ENCODE measurements around the gene RAP1A.

The RAP1A gene

DNA sequence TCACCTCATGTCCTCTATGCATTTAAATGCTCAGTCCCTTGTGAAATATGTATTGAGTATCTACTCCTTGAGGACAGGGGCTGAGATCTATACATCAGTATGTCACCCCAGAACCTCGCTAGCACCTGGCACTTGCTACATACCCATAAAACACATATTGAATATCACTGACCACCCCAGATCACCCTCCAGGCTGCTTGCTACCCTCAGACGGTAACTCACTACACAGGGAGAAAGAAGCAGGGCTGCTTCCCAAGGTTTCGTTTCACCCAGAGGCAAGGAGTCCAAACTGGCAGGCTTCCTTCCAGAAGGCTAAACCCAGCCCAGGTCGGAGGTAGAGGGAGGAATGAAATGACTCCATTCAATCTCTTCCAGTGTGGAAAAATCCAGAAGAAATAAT lies 111.1 kb downstream of the RAP1A start:
- Histone ChIP-seq H3K4me2 (ENCODE audit: low read depth, low read length, poor library complexity, severe bottlenecking) (no peak overlapping the region), H3K9me3 (ENCODE audit: insufficient read depth, low read depth, low read length) (no peaks in the 10 kb centered on the region), H3K79me2 (ENCODE audit: insufficient read depth, low read length) (no peaks in the 10 kb centered on the region), H4K20me1 (ENCODE audit: insufficient read depth, low read length, poor library complexity, severe bottlenecking) (no peaks in the 10 kb centered on the region), H2AFZ (ENCODE audit: low read length) (no peak overlapping the region), H3K36me3 (ENCODE audit: insufficient read depth, low read length) (no peaks in the 10 kb centered on the region), H3K9ac (ENCODE audit: low read depth, low read length, poor library complexity, severe bottlenecking) (no peak overlapping the region), H3K4me3 (ENCODE audit: low read length, poor library complexity, severe bottlenecking) (no peak overlapping the region), H3K27me3 (ENCODE audit: insufficient read depth, low read length, poor library complexity, severe bottlenecking) (no peaks in the 10 kb centered on the region), H3K9me2 (replicated peaks; ENCODE audit: low read depth, low read length) (no peaks in the 10 kb centered on the region), H3F3A (ENCODE audit: low read depth) (no peaks in the 10 kb centered on the region), H3K4me1 (ENCODE audit: insufficient read depth, low read length, poor library complexity, severe bottlenecking) (no peaks in the 10 kb centered on the region)
- TF ChIP-seq, protein P1, sequence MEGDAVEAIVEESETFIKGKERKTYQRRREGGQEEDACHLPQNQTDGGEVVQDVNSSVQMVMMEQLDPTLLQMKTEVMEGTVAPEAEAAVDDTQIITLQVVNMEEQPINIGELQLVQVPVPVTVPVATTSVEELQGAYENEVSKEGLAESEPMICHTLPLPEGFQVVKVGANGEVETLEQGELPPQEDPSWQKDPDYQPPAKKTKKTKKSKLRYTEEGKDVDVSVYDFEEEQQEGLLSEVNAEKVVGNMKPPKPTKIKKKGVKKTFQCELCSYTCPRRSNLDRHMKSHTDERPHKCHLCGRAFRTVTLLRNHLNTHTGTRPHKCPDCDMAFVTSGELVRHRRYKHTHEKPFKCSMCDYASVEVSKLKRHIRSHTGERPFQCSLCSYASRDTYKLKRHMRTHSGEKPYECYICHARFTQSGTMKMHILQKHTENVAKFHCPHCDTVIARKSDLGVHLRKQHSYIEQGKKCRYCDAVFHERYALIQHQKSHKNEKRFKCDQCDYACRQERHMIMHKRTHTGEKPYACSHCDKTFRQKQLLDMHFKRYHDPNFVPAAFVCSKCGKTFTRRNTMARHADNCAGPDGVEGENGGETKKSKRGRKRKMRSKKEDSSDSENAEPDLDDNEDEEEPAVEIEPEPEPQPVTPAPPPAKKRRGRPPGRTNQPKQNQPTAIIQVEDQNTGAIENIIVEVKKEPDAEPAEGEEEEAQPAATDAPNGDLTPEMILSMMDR (conservative IDR thresholded peaks at IDR 0.05; ENCODE audit: low read length), result no peak
- no peak for TF ChIP-seq EZH2phosphoT487 (IDR thresholded peaks at IDR 0.05; ENCODE audit: borderline replicate concordance)

DNA sequence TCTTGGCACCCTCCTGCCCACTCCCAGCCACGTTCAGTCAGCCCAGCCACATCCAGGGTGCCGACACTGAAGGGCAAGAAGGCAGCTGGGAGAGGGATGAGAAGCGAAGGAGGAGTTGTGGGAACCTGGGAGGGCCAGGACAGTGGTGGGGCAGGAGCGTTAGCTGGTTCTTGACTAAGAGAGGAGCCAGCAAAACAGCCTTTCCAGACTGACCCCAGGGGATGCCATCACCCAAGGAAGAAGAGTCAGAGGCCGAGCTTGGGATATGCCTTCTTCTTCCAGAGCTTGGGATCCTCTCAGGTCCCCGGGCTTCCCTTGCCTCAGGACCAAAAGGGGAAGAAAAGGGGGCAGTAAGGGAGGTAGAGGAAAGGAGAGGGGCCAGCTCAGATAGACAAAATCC lies 112.4 kb downstream of the RAP1A start:
- H3K4me1 ChIP-seq (ENCODE audit: insufficient read depth, low read length, poor library complexity, severe bottlenecking), result peaks cover 3% of the 10 kb centered on the region
- no peaks in the 10 kb centered on the region for H3K9me3 ChIP-seq (ENCODE audit: insufficient read depth, low read depth, low read length)

DNA sequence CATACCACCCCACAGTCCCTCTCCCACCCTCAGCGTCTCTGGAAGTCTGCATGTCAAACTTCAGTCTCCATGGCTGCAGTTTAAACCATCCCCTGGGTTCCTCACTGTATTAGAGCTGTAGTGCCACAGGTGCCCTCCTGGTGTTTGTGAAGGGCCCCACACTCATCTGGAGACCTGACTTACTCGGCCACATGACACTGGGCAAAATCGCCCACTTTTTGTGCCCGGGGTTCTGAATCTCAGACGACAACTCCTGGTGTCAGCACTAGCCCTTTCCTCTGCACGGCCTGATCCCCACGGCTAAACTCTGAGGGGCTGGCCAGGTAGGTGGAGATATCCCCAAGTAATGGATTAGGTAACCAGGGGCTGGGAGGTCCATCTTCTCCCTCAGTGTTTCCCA lies 113.1 kb downstream of the RAP1A start:
- TF ChIP-seq EZH2phosphoT487 (IDR thresholded peaks at IDR 0.05; ENCODE audit: borderline replicate concordance), result no peak
- TF ChIP-seq, protein P1 (conservative IDR thresholded peaks at IDR 0.05; ENCODE audit: low read length), result no peak
- H2AFZ ChIP-seq (ENCODE audit: low read length), result no peak overlapping the region
- peaks cover 11% of the 10 kb centered on the region for H3K4me1 ChIP-seq (ENCODE audit: insufficient read depth, low read length, poor library complexity, severe bottlenecking)
- no peak overlapping the region for H3K4me3 ChIP-seq (ENCODE audit: low read length, poor library complexity, severe bottlenecking)
- H3K9me2 ChIP-seq (replicated peaks; ENCODE audit: low read depth, low read length), result no peaks in the 10 kb centered on the region
- H3F3A ChIP-seq (ENCODE audit: low read depth), result no peaks in the 10 kb centered on the region
- no peaks in the 10 kb centered on the region for H3K79me2 ChIP-seq (ENCODE audit: insufficient read depth, low read length)
- no peaks in the 10 kb centered on the region for H4K20me1 ChIP-seq (ENCODE audit: insufficient read depth, low read length, poor library complexity, severe bottlenecking)
- no peak overlapping the region for H3K9ac ChIP-seq (ENCODE audit: low read depth, low read length, poor library complexity, severe bottlenecking)
- H3K4me2 ChIP-seq (ENCODE audit: low read depth, low read length, poor library complexity, severe bottlenecking), result no peak overlapping the region
- H3K27me3 ChIP-seq (ENCODE audit: insufficient read depth, low read length, poor library complexity, severe bottlenecking), result no peaks in the 10 kb centered on the region
- H3K36me3 ChIP-seq (ENCODE audit: insufficient read depth, low read length), result no peaks in the 10 kb centered on the region
- no peaks in the 10 kb centered on the region for H3K9me3 ChIP-seq (ENCODE audit: insufficient read depth, low read depth, low read length)

More for the DNA sequence above, 112.4 kb downstream of the RAP1A start:
- H3K36me3 ChIP-seq (ENCODE audit: insufficient read depth, low read length), result no peaks in the 10 kb centered on the region
- H2AFZ ChIP-seq (ENCODE audit: low read length), result no peak overlapping the region
- H3K9ac ChIP-seq (ENCODE audit: low read depth, low read length, poor library complexity, severe bottlenecking), result no peak overlapping the region
- H3K9me2 ChIP-seq (replicated peaks; ENCODE audit: low read depth, low read length), result no peaks in the 10 kb centered on the region
- H3K4me3 ChIP-seq (ENCODE audit: low read length, poor library complexity, severe bottlenecking), result no peak overlapping the region
- H3K27me3 ChIP-seq (ENCODE audit: insufficient read depth, low read length, poor library complexity, severe bottlenecking), result no peaks in the 10 kb centered on the region
- H3K79me2 ChIP-seq (ENCODE audit: insufficient read depth, low read length), result no peaks in the 10 kb centered on the region
- H3F3A ChIP-seq (ENCODE audit: low read depth), result no peaks in the 10 kb centered on the region
- no peaks in the 10 kb centered on the region for H4K20me1 ChIP-seq (ENCODE audit: insufficient read depth, low read length, poor library complexity, severe bottlenecking)
- TF ChIP-seq, protein P1 (conservative IDR thresholded peaks at IDR 0.05; ENCODE audit: low read length), result no peak
- no peak overlapping the region for H3K4me2 ChIP-seq (ENCODE audit: low read depth, low read length, poor library complexity, severe bottlenecking)
